Medulla oblongata (tissue), 1 donor: ENCODE results near the gene TEX11.
"Not testable (repeated sequence)": the region's sequence is repeated elsewhere in the genome, so short reads cannot be mapped to it uniquely, and the experiment has no call there.

Source experiments
- DNase-seq: peaks from one replicate; pipeline ENCODE4 v3.0.0-alpha.2; 2015; ENCODE audit errors: extremely low spot score

The TEX11 gene

DNA sequence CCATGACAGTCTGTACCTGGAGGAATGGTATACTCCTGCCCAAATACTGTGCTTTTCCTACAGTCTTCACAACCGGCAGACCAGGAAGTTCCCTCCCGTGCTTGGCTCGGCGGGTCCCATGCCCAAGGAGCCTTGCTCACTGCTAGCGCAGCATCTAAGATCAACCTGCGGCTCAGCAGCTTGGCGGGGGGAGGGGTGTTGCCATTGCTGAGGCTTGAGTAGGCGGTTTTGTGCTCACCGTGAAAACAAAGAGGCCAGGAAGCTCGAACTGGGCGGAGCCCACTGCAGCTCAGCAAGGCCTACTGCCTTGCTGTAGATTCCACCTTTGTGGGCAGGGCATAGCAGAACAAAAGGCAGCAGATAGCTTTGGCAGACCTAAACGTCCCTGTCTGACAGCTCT is 152.7 kb downstream of the TEX11 start:
- DNase-seq = no peak

DNA sequence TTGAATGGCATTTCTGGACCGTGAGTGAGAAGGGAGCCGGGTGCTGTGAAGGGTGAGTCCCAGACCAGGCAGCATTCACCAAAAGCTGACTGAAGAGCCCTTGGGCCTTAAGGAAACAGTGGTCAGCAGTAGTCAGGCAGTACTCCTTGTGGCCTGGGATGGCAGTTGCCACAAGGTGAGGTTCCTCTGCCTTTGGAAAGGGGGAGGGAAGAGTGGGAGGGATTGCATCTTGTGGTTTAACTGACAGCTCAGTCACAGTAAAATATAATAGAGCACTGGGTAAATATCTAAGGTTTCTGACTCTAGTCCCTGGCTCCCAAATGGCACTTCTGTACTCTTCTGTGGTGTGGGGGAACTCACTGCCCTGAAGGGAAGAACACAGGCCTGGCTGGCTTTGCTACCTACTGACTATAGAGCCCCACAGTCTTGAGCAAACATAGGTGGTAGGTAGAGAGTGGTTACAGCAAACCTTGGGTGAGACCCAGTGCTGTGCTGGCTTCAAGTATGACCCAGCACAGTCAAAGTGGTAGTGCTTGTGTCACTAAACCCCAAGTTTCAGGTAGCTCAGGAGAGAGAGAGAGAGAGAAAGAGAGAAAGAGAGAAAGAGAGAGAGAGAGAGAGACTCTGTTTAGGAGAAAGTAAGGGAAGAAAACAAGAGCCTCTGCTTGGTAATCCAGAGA is 154.2 kb downstream of the TEX11 start:
- no peak for DNase-seq

DNA sequence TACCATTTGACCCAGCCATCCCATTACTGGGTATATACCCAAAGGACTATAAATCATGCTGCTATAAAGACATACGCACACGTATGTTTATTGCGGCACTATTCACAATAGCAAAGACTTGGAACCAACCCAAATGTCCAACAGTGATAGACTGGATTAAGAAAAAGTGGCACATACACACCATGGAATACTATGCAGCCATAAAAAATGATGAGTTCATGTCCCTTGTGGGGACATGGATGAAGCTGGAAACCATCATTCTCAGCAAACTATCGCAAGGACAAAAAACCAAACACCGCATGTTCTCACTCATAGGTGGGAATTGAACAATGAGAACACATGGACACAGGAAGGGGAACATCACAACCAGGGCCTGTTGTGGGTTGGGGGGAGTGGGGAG is 174.7 kb downstream of the TEX11 start:
- DNase-seq = not testable (repeated sequence)

GRCh38 chrX:70727961-70728360 is 180.6 kb downstream of the TEX11 start:
- DNase-seq = not testable (repeated sequence)

GRCh38 chrX:70720721-70721120 is 187.8 kb downstream of the TEX11 start:
- DNase-seq = no peak

DNA sequence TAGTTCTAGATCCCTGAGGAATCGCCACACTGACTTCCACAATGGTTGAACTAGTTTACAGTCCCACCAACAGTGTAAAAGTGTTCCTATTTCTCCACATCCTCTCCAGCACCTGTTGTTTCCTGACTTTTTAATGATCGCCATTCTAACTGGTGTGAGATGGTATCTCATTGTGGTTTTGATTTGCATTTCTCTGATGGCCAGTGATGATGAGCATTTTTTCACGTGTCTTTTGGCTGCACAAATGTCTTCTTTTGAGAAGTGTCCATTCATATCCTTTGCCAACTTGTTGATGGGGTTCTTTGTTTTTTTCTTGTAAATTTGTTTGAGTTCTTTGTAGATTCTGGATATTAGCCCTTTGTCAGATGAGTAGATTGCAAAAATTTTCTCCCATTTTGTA is 197.2 kb downstream of the TEX11 start:
- not testable (repeated sequence) for DNase-seq

DNA sequence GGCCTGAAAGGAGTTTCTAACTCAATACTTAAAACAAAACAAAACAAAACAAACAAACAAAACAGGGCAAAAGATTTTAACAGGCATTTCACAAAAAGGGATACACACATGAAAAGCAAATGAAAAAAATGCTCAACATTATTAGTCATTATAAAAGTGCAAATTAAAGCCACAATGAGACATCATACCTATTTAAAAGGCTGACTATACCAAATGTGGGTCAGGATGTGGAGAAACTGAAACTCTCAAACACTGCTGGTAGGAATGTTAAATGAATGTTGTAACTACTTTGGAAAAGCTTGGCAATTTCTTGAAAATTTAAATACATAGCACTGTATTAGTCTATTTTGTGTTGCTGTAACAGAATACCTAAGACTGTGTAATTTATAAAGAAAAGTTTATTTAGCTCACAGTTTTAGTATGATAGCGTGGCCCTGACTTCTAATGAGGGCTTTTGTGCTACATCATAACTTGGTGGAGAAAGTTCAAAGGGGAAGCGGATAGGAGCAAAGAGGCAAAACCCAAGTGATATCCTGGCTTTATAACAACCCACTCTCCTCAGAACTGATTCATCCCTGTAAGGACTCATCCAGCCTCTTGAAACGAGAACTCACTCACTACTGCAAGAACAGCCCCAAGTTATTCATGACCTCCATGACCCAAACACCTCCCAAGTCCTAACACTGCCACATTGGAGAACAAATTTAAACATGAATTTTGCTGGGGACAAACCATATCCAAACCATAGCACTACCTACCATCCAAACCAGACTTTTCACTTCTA is 214.0 kb downstream of the TEX11 start:
- no peak for DNase-seq

GRCh38 chrX:70679455-70679854 is 229.1 kb downstream of the TEX11 start:
- DNase-seq = not testable (repeated sequence)

DNA sequence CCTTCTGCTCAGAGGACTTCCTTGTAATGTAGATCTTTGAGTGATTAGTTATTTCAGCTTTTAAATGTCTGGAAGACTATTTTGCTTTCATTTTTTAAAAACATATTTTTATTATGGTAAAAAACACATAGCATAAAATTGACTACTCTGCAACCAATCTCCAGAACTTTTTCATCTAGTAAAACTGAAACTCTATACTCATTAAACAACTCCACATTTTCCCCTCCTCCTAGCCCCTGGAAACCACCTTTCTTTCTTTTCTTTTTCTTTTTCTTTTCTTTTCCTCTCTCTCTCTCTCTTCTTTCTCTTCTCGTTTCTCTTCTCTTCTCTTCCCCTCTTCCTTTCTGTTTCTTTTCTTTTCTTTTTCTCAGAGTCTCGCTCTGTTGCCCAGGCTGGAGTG is 233.2 kb downstream of the TEX11 start:
- no peak for DNase-seq

- no peak for DNase-seq
Observed at GRCh38 chrX:70672326-70672725, 236.2 kb downstream of the TEX11 start.

GRCh38 chrX:70669120-70669519 is 239.4 kb downstream of the TEX11 start:
- no peak for DNase-seq

GRCh38 chrX:70664726-70665125 is 243.8 kb downstream of the TEX11 start:
- peak; percentile 1 for DNase-seq

DNA sequence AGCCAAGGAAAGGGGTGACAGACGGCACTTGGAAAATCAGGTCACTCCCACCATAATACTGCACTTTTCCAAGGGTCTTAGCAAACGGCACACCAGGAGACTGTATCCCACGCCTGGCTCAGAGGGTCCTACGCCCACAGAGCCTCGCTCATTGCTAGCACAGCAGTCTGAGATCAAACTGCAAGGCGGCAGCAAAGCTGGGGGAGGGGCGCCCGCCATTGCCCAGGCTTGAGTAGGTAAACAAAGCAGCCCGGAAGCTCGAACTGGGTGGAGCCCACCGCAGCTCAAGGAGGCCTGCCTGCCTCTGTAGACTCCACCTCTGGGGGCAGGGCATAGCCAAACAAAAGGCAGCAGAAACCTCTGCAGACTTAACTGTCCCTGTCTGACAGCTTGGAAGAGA is 247.4 kb downstream of the TEX11 start:
- not testable (repeated sequence) for DNase-seq

DNA sequence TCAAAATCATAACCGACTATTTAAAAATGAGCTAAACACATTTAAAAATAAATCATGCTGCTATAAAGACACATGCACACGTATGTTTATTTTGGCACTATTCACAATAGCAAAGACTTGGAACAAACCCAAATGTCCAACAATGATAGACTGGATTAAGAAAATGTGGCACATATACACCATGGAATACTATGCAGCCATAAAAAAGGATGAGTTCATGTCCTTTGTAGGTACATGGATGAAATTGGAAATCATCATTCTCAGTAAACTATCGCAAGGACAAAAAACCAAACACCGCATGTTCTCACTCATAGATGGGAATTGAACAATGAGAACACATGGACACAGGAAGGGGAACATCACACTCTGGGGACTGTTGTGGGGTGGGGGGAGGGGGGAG is 251.0 kb downstream of the TEX11 start:
- DNase-seq = not testable (repeated sequence)

GRCh38 chrX:70656304-70656703 is 252.2 kb downstream of the TEX11 start:
- no peak for DNase-seq

GRCh38 chrX:70647910-70648309 is 260.6 kb downstream of the TEX11 start:
- DNase-seq = not testable (repeated sequence)

DNA sequence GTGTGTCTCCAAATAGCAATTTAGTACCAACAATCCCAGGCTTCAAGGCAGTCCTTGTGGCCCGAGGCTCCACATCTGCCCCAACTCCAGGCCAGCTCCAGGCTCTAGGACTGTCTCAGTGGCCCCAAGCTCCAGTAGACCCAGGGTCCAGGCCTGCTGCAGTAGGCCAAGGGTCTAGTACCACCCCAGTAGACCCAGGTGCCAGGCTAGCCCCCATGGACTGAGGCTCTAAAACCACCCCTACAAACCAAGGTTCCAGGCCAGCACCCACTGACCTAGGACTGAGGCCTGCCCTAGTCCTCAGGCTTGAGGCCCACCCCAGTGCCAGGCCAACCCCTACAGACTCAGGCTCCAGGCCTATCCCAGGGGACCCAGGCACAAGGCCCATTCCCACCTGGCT is 272.3 kb downstream of the TEX11 start:
- no peak for DNase-seq

DNA sequence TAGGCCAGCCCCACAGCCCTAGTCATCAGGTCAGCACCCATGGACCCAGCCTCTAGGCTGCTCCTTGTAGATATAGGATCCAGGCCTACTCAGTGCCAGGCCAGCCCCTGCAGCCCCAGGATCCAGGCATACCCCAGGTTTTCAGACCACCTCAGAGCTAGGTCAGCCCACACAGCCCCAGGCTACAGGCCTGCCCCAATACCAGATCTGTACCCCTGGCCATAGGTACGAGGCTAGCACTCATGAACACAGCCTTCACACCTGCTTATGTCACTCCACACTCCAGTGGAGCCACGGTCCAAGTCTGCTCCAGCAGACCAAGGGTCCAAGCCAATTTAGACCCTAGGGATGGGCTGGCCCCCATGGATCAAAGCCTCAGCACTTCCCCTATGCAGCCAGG is 272.8 kb downstream of the TEX11 start:
- no peak for DNase-seq

- no peak for DNase-seq
Observed at GRCh38 chrX:70635227-70635626, 273.3 kb downstream of the TEX11 start.

DNA sequence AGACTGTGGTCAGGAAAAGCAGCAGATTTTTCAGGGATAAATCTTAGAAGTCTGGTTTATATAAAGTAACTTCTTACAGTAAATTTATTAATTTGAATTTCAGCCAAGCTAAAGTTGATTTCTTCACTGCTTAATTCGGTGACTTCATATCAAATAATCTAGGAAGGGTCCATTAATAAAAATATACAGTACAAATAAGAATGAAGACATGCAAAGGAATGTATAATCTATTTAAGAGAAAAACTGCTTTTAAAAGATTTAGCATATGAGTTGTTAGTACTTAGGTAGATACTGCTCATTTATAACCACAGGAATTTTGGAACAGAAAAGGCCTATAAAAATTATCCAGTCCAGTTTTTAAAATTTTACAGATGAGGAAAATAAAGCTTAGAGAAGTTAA is 286.8 kb downstream of the TEX11 start:
- DNase-seq = no peak

DNA sequence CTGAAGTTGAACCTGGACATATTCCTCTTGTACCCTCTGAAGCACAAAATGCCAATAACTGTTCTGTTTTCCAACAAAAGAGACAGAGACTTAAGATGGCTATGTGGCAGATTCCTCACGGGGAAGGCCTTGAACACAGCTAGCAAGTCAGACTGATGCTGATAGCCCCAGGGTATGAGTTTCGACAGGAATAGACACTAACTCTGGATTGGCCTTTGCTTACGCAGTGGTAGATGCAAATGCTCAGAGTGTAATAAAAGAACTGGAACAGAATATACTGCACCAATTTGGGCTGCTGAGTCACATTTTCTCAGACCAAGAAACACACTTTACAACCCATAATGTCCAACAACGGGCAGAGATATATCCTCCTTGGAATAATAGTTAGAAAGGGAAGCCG is 290.0 kb downstream of the TEX11 start:
- no peak for DNase-seq

DNA sequence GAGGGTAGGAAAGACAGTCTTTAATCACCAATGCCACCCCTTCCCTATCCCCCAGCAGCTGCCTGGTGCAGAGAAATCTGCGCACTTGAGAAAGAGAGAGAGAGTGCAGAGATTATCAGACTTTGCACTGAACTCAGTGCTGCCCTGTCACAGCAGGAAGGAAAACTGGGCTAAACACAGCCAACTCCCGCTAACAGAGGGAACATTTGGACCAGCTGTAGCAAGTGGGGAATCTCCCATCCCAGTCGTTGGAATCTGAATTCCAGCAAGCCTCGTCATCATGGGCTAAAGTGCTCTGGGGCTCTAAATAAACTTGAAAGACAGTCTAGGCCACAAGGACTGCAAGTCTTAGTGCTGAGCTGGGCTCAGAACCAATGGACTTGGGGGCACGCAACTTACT is 295.2 kb downstream of the TEX11 start:
- no peak for DNase-seq

DNA sequence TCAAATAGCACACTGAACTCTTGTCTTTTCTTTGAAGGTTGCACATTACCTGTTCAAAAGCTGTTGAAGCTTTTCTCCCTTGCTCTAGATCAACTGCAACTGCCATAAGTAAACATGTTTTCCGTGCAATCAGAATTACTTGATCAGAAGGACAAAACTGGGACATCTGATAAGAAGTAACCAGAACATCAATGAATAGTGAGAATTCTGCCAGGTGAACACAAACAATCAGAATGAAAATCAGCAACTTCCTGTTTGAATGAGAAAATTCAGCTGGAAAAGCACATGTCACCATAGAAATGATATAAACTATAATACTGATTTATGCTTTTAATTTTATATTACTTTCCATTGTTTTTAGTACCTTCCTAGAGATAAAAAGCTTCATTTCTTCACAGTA is 303.2 kb downstream of the TEX11 start:
- DNase-seq = no peak
